NCI-H748 (cell line): Measurements from ENCODE around the gene SEC61G.

ENCODE experiments used
- DNase-seq: peaks from one replicate; lab custom pipeline; 2025; ENCODE audit not compliant: unreplicated experiment; lab: John Stamatoyannopoulos, UW

The SEC61G gene

DNA sequence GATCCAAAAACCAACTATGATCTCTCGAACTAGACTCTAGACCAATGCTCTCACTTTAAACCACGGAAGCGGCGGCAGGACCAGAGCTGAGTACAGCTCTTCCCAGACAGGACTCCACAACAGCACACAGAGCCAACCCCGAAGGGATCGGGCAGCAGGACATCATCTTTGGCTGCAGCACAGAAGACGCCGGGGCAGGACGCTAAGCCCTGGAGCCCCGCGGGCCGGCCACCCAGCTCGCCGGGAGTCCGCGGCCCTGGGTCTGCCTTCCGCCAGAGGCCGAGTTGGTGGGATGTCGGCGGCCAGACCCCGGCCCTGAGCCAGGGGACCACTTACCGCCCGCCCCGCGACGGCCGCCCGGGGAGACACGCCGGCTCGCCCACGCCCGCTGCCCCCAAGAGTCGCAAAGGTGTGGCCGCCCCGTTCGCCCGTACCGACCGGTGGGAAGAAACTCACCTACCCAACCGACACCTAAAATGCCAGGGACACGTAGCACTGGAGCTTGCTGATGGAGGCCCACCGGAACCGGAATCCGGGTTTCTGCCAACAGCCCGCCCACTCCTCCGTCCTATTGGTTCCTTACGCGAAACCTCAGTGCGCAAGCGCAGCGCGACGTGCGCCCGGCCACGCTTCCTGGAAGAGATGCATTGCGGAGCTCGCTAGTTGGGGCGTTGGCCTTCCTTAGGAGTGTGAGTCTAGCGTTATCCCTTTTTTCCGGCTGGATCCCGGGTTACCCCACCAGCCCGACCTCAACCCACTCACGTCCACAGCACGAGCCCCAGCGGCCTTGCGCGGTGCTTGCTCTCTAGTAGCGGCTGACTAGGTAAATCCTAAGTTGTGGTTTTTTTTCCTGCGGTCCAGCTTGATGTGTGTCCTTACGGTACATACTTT is at the start of gene SEC61G:
SEC61G (minus strand) TSS at position 510 of the 891 bp plus-strand sequence. CDS start 1,623 bp downstream, outside the sequence.
- DNase-seq: peak; percentile 98

DNA sequence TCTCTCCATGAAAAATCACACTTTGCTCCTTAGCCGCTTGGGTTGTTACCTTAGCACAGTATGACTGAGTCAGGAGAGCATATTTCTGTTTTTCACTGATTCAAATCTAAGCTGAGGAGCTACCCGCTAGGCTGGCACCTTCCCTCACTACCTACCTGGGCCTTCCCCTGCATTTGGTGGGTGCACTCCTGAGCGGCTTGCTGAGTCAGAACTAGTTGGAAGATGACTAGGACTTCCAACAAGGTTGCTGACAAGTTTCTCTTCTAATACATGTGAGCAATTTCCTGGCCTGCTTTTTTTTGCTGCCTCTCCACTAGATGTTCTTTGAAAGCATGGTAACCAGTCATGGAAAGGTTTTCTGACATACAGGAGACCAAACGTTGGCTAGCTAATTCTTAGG is 43.8 kb upstream of the SEC61G start:
- DNase-seq: no peak

DNA sequence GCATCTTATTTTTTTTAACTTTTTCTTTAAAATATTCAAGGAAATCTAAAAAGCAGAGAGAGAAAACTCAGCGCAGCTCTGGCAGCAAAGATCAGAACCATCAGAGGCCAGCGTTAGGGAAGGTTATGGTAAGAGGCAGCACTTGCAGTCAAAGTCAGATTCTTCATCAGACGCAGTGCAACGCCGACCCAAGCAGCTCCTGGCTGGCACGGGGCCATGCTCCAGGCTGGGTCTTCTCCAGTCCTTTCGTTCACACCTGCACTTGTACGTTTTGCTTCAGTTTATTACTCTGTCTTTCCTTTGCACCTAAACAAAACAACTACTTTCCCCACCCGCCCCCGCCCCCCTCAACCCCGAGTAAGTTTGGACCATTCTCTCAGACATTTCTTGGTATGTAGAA is 43.1 kb upstream of the SEC61G start:
- no peak for DNase-seq

DNA sequence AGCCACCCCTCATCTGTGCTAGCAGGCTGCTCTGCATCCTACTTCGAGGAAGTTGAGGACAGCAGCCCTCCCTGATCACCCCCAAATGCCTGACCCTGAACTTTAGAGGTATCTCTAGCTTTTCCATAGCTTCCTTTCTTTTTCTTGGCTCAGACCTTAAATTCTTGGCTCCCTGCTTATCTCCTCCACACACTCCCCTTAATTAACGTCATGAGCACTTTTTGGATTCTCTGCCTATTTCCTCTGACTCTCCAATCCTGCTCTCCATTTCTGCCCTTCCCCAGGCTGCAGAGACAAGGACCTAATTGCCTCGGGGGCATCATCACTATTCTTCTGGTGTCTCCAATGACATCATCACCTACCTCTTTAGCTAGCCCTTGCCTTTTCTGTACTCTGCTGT is 40.8 kb upstream of the SEC61G start:
- no peak for DNase-seq

DNA sequence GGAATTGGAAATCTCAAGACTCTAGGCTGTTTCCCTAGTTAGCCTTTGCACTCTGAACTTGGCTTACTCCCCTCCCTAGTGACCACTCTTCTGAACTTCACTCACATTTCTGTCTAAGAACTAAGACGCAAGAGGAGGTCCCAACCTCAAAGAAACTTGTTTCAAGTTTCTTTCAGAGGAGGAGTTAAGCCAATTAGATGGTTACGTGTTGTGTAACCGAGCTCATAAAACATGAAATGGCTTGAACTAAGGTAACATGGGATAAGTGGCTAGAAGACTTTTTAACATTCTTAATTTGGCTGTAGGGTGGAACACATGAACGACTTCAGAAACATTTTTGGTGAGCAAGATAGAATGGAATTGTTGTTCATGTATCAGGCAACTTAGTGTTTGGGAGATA is 39.5 kb upstream of the SEC61G start:
- DNase-seq: no peak

DNA sequence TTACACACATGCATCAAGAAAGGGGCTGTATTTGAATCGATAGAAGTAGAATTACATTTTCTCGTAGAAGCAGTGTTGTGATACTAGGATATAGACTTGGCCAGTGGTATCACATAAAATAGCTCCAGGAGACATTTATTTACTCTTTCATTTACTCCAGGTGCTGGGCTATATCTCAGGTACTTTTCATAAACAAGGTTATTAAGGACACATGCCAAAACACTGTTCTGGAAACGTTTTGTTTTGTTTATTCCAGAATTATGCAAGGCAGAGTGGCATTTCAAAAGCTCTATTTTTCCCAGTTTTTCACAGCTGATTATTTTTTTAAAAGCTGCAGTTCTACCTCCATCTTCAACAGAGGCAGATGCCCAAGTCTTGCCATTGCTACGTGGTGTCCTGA is 37.8 kb upstream of the SEC61G start:
- DNase-seq: no peak

DNA sequence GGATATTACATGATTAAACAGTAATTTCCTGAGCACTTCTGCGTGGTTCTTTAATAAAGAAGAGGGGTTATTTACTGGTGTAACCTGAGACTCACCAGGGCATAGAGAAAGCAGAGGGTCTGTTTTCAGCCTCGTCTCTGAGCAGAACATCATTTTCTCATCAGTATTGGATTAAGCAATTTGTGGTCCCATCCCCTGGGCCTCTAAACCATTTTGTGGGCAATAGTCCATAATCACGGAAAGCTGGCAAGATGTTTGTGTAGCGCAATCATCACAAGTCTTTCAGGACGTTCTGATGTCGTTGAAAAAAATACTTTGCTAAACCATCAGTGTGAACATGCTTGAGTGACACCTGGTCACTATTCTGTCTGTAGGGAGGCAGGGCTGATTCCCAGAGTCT is 37.1 kb upstream of the SEC61G start:
- DNase-seq: peak; percentile 73

DNA sequence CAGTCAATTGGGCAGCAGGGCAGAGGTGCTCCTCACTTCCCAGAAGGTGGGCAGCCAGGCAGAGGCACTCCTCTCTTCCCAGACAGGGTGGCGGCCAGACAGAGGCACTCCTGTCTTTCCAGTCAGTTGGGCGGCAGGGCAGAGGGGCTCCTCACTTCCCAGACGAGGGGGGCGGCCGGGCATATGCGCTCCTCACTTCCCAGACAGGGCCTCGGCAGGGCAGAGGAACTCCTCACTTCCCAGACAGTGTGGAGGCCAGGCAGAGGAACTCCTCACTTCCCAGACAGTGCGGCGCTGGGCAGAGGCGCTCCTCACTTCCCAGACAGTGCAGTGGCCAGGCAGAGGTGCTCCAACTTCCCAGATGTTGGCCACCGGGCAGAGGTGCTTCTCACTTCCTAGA is 33.4 kb upstream of the SEC61G start:
- no peak for DNase-seq

DNA sequence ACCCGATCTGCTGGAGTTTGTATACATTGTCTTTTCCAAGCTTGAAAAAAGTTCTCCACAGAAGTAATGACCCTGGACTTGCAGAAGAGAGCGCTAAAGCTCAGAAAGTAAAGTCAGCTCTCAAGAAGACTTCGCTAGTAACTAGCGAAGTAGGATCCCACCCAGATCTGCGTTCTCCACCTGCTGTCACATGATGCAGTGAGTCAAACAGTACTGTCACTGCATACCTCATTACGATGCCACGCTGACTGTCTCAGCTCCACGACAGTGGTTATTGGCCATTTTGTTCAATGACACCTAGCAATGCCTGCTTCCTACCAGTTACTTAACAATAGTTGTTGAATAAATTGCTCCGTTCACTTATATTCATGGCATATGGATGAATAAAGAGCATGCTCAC is 29.7 kb upstream of the SEC61G start:
- DNase-seq: peak; percentile 94

DNA sequence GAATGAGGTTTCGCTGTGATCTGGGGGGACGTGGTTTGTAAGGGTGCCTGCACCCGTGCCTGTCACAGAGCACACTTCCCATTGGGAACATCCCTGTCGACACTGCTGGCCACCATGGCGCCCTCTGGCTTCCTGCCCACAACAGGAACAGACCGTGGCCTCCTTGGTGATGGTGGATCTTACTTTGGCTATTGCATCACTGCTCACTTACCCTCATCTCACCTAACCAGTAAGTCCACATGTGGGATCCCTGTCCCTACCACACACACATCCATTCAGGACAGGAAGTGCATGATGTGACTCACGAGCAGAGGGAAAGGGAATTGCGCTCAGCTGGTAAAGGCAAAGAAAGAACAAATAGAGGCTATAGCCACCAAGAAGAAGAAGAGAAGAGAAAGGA is 26.2 kb upstream of the SEC61G start:
- DNase-seq: peak; percentile 5

DNA sequence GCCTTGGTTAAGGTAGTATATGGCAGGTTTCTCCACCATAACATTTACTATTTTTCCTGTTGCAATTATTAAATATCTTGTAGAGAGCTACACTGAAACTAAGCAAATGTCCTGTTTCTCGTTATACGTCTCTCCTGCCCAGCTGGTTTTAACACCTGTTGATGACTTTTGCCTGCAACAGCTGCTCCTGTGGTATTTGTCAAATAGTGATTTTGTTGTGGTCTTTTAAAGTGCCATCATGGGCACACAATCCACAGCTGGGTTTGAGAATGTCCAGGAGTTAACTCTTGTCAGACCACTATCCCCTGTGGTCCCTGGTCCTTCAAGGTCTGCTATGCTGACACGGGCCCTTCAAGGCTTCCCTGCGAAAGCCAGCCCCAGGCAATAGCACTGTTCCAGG is 24.9 kb upstream of the SEC61G start:
- no peak for DNase-seq

DNA sequence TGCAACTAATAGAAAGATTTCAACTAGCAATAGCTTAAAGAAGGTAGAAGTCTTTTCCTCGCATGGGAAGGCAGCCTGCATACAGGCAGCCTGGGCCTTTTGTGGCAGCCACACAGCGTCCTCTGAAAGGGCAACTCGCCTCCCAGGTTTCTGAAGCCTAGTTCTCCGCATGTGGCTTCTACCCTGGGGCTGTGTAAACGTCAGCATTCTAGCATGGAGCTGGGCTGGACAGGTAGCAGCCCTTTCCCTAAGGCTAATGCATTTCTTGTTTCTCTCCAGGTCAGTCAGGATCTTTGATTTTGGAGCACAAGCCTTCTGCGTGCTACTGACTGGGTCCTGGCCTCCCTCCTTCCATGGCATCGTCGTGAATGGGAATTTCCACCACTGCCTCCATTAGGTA is 23.8 kb upstream of the SEC61G start:
- DNase-seq: no peak

DNA sequence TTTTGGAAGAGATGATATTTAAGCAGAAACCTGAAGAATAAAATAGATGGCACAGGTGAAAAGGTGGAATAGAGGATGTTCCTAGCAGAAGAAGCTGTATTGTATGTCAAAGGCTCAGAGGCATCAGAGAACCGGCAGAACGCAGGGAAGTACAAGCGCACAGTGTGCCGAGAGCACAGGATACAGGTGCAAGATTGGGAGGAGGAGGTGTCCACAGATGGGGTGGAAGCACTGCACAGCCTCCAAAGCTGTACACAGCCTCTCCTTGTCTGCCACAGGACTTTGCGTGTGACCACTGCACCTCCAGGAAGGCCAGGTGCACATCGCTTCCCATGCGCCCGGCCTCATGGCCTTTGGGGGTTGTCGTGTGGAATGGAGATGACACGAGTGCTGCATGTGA is 23.3 kb upstream of the SEC61G start:
- no peak for DNase-seq

DNA sequence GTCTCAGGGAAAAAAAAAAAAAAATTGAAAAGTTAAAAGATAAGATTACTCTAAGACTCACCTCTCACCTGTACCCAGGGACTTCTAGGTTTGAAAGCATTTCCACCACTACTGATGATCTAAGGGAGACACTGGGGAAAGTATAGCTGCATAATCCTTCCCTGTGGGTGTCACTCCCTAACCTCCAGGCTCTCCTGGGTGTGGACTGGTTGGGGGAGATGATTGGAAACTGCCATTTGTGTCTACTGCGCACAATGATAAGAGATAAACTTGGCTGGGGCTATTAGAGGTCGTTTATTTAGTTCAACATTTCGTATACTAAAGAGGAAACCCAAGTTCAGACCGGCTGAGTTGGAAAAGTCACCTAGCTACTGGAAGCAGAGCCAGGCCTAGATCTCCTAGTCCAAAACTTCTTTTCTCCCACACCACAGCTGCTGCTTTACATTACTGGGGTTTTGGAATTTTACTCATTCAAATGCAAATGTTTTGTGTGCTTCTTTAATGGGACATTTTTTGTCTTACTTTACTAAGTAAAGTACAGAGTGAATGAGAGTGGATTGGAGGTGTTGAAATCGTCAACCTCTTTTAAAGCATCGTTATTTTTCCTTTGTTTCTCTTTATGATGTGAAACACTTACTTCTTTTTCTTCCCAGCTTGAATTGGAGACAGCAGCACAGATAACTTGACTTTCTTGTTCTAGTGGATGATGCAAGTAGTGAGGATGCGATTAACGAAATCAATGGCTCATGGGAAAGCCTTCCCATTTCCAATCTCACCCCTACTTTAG is 22.3 kb upstream of the SEC61G start:
- DNase-seq: no peak

DNA sequence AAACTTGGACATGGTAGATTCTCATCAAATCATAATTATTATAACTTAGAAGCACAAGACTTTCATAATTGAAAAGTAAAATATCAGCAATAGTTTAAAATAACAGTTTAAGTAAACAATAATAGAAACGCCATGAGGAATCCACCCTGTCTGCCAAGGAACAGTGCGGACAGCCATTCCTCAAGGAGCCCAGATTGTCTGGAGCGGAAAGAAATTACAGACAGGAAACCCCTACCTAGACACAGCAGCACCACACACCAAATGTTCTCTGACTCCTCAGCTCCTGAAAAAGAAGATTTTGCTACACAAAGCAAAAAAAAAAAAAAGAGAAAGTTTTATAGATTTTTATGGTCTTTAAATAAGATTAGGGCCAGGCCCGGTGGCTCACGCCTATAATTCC is 21.5 kb upstream of the SEC61G start:
- no peak for DNase-seq

DNA sequence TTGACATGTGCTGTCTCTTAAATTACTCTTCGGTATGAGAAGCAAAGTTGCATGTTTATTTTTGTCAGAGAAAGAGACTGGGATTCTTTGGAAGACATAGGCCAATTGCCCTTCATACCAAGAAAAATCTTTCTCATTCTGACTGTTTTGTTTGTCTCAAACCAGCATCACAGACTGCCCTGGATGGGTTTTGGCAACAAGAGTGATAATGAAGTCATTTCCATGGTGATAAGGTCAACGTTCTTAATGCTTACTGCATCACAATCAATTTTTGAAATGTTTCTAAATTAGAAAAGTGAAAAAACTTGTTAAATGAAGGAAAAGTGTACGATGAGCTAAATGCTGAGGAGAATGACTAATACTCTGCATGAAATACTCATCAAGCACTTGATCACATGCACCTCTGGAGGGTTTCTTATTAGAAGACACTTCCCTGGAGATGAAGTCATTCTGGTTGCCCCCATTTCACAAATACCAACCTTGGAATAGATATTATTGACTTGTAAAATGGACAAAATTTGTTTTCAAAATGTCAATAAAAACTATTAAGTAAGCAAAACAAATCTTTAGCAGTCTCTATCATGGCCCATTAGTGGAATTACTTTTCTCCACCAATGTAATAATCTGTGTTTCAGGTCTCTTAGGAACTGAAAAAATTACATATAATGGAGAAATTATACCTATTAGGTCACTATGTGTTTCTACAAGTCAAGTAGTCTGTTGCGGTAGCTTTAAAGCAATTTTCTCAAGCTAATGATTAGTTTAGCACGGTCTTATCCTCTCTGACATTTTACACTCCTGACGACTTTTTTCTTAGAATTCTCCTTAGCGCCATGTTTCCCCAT is 19.9 kb upstream of the SEC61G start:
- no peak for DNase-seq

DNA sequence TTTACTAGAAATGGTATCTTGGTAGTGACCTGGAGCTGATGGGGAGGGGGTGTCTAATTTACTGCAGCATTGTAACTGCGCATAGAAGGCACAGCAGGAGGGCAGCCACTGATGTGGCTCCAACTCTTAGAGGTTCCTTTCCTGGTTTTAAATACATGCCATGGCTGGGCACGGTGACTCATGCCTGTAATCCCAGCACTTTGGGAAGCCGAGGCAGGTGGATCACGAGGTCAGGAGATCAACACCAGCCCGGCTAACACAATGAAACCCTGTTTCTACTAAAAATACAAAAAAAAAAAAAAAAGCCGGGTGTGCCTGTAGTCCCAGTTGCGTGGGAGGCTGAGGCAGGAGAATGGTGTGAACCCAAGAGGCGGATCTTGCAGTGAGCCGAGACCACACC is 19.2 kb upstream of the SEC61G start:
- DNase-seq: no peak

DNA sequence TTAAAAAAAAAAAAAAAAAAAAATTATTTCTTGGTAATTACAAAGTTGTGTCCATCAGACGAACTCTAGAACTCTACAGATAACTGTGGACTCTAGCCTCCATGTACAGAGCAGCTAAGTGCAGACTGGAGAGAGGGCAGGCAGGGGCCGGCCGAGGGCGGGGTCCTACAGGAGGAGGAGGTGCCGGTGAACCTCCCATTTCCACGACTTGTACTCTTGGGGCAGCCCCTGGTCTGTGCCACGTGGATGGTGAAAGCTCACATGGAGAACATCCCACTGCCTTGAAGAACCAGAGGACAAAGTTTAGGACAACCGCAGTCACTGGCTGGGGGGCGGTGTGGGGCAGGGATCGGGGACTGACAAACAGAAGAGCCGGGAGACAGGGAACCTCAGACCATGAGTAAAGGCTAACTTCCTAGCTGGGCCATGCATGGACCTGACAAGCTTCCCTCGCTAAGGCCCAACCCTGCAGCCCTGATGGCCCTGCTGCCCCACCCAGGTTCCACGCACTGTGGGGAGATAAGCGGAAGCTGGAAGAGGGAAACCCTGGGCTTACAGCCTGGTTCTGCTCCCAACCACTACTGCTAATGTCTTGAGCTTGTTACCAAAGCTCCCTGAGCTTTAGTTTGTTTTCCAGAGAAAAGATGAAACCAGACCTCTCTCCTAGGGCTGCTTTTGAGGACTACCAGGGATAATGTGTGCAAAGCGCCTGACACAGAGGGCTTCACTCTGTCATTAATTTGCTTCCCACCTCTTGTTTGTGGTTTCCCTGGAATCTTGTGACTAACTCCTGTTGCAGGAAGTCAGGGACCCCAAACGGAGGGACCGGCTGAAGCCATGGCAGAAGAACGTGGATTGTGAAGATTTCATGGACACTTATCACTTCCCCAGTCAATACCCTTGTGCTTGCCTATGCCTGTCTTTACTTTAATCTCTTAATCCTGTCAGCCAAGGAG is 16.1 kb upstream of the SEC61G start:
- no peak for DNase-seq

DNA sequence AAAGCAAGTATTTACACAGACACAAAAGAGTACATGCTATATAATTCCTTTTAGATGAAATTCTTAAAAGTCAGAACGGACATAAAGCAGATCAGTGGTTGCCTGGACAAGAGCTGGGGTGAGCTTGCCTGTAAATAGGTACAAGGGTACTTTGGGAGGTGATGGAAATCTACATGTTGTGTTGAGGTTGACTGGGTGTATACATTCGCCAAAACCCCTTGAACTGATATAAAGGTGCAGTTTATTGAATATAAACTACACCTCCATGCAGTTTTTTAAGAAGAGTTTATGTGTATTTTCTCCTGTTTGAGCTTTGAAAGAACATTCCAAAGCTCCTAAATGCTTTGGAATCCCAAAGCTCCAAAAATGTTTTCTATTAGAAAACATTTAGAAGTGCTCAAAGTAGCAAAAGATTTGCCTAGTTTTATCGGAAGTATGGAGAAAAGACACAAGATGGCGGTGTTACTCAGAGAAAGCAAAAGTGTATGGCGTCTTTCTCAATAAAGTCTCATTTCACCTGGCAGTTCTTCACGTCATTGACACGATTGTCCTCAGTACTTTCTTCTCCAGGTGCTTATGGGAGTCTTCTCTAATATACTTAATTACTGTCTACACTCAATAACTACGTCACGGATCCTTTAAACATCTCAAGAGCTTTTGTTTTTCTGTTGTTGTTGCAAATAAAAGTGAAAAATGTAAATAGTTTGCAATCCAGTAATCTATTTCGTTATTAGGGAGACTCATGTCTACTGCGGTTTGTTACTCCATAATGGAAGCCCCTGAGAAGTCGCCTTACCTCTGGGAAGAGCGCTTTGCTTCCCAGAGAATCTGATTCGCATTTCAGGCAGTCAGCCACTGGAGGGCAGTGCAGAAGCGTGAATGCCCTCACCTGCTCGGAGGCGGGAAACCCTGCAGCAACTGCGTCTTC is 14.7 kb upstream of the SEC61G start:
- DNase-seq: peak; percentile 92
